HCT116 (cell line): Measurements from ENCODE around the gene KRTAP23-1. TPM values are rescaled to one million over a fixed set of nuclear protein-coding genes. Genes with fewer than 3 reads are reported as not detected.

Source experiments
- ATAC-seq: fragments of 200-7000 bp; cut with Tn5 transposase; 2 replicates; pipeline ENCODE4 v1.9.1; 2020; ENCODE audit warnings: mild to moderate bottlenecking, moderate library complexity
- BruUV-seq: library from RNA; stranded (reverse); fragments of 400-500 nt; replicated peaks from 2 replicates; lab custom pipeline; 2021; lab: Mats Ljungman, UMichigan
- CTCF ChIA-PET: fragments of 300-600 bp; sonication (Branson Sonifier 250); formaldehyde crosslinking; loops from one replicate; lab custom pipeline; 2021; ENCODE audit warnings: antibody characterized with exemption; lab: Charles Lee
- POLR2A ChIA-PET: fragments of 300-600, 350-600 bp; sonication (Branson Sonifier 250); formaldehyde crosslinking; loops from one replicate; lab custom pipeline; 2021; ENCODE audit warnings: antibody characterized with exemption; lab: Charles Lee
- RAD21 ChIA-PET, 2 experiments: fragments of 300-600 bp; sonication (Branson Sonifier 250); formaldehyde crosslinking; loops; one replicate each; lab custom pipeline; 2023; ENCODE audit warnings: low total read pairs in 2 of 2; ENCODE audit not compliant: uncharacterized antibody in 2 of 2, unreplicated experiment in 2 of 2, low non-redundant PET in 1 of 2; lab: Charles Lee
- DNase-seq: peaks from one replicate; pipeline ENCODE4 v3.0.0-alpha.2; 2010; ENCODE audit warnings: low read depth, low spot score
- H2AFZ ChIP-seq: fragments of 200-600 bp; shearing (Covaris generic), sonication (generic); 2 replicates; pipeline ENCODE4 v1.6.1; 2017; ENCODE audit warnings: low read depth, mixed run types, mixed read lengths, antibody characterized with exemption, low read length; ENCODE audit not compliant: poor library complexity, severe bottlenecking
- H3K27ac ChIP-seq: 2 replicates; pipeline ENCODE4 v1.5.1; 2012; ENCODE audit warnings: low read depth, low read length
- H3K27me3 ChIP-seq: fragments of 200-600 bp; sonication (generic); 2 replicates; pipeline ENCODE4 v1.6.1; 2016; ENCODE audit warnings: mixed run types, low read length, mixed read lengths; ENCODE audit not compliant: insufficient read depth
- H3K36me3 ChIP-seq, 2 experiments: fragments of 200-500 bp in 1 of 2; fragments of 200-600 bp in 1 of 2; sonication (Bioruptor generic) in 1 of 2; sonication (generic) in 1 of 2; 2 replicates each; pipeline versions ENCODE4 v1.5.1 to v1.6.1; 2014 to 2016; ENCODE audit warnings: low read length in 2 of 2, inconsistent platforms in 1 of 2, mixed read lengths in 1 of 2, mixed run types in 1 of 2; ENCODE audit not compliant: insufficient read depth in 2 of 2, control insufficient read depth in 1 of 2
- H3K4me1 ChIP-seq, 2 experiments: fragments of 200-600 bp in 1 of 2; sonication (generic) in 1 of 2; 2 replicates each; pipeline versions ENCODE4 v1.5.1 to v1.6.1; 2012 to 2017; ENCODE audit warnings: low read length in 2 of 2, inconsistent platforms in 1 of 2, mild to moderate bottlenecking in 1 of 2, mixed read lengths in 1 of 2, mixed run types in 1 of 2, moderate library complexity in 1 of 2; ENCODE audit not compliant: insufficient read depth in 2 of 2, control insufficient read depth in 1 of 2
- H3K4me2 ChIP-seq: fragments of 200-600 bp; sonication (generic); 2 replicates; pipeline ENCODE4 v1.6.1; 2017; ENCODE audit warnings: mixed run types, low read length, mixed read lengths
- H3K4me3 ChIP-seq, 2 experiments: fragments of 200-600 bp in 1 of 2; sonication (generic) in 1 of 2; replicated peaks in 1 of 2; 2 replicates each; pipeline ENCODE4 v1.5.1; 2011 to 2016; ENCODE audit warnings: low read length in 2 of 2, control low read depth in 1 of 2, low read depth in 1 of 2, mild to moderate bottlenecking in 1 of 2, mixed read lengths in 1 of 2, mixed run types in 1 of 2
- H3K79me2 ChIP-seq: fragments of 200-600 bp; sonication (generic); 2 replicates; pipeline ENCODE4 v1.6.1; 2017; ENCODE audit warnings: mild to moderate bottlenecking, mixed run types, low read length, moderate library complexity, mixed read lengths; ENCODE audit not compliant: insufficient read depth
- H3K9ac ChIP-seq: fragments of 200-600 bp; sonication (generic); 2 replicates; pipeline ENCODE4 v1.6.1; 2016; ENCODE audit warnings: low read length, mixed read lengths
- H3K9me2 ChIP-seq: fragments of 200-600 bp; sonication (generic), shearing (Covaris generic); 2 replicates; pipeline ENCODE4 v1.6.1; 2017; ENCODE audit warnings: mixed run types, mild to moderate bottlenecking, moderate library complexity; ENCODE audit not compliant: insufficient read depth
- H3K9me3 ChIP-seq, 2 experiments: fragments of 200-500 bp in 1 of 2; fragments of 200-600 bp in 1 of 2; sonication (Bioruptor generic) in 1 of 2; sonication (generic) in 1 of 2; 2 replicates each; pipeline ENCODE4 v1.6.1; 2014 to 2017; ENCODE audit warnings: low read length in 2 of 2, mixed read lengths in 2 of 2, inconsistent platforms in 1 of 2, low read depth in 1 of 2, mild to moderate bottlenecking in 1 of 2, mixed run types in 1 of 2, moderate library complexity in 1 of 2; ENCODE audit not compliant: control insufficient read depth in 1 of 2, insufficient read depth in 1 of 2
- H4K20me1 ChIP-seq: fragments of 200-600 bp; sonication (generic), shearing (Covaris generic); 2 replicates; pipeline ENCODE4 v1.6.1; 2017; ENCODE audit warnings: mixed run types, mild to moderate bottlenecking, moderate library complexity; ENCODE audit not compliant: insufficient read depth
- ATF3 ChIP-seq: IDR thresholded peaks from 2 replicates; pipeline ENCODE4 v1.6.1; 2012
- CBX3 ChIP-seq: IDR thresholded peaks from 2 replicates; pipeline ENCODE4 v1.6.1; 2012; ENCODE audit warnings: low read depth
- CEBPB ChIP-seq: IDR thresholded peaks from 2 replicates; pipeline ENCODE4 v1.6.1; 2012; ENCODE audit warnings: low read depth
- EGR1 ChIP-seq: IDR thresholded peaks from 2 replicates; pipeline ENCODE4 v1.6.1; 2012; ENCODE audit warnings: low read depth
- EZH2phosphoT487 ChIP-seq: fragments of 200-600 bp; IDR thresholded peaks from 2 replicates; pipeline ENCODE4 v1.6.1; 2018; ENCODE audit warnings: antibody characterized with exemption, borderline replicate concordance
- FOSL1 ChIP-seq: IDR thresholded peaks from 2 replicates; pipeline ENCODE4 v1.6.1; 2012; ENCODE audit warnings: low read depth
- JUND ChIP-seq: IDR thresholded peaks from 2 replicates; pipeline ENCODE4 v1.6.1; 2012
- MAX ChIP-seq: IDR thresholded peaks from 2 replicates; pipeline ENCODE4 v1.6.1; 2012
- POLR2A ChIP-seq: IDR thresholded peaks from 2 replicates; pipeline ENCODE4 v1.7.0; 2011; ENCODE audit warnings: borderline replicate concordance; ENCODE audit not compliant: insufficient read depth, insufficient read length; ENCODE audit errors: extremely low read depth
- POLR2AphosphoS5 ChIP-seq: IDR thresholded peaks from 2 replicates; pipeline ENCODE4 v1.6.1; 2011; ENCODE audit warnings: mild to moderate bottlenecking, low read depth, low read length, moderate library complexity
- RAD21 ChIP-seq: IDR thresholded peaks from 2 replicates; pipeline ENCODE4 v1.6.1; 2012; ENCODE audit warnings: low read depth, mild to moderate bottlenecking
- SP1 ChIP-seq: IDR thresholded peaks from 2 replicates; pipeline ENCODE4 v1.6.1; 2012; ENCODE audit warnings: low read depth
- SRF ChIP-seq: IDR thresholded peaks from 2 replicates; pipeline ENCODE4 v1.6.1; 2012; ENCODE audit warnings: low read depth
- YY1 ChIP-seq: IDR thresholded peaks from 2 replicates; pipeline ENCODE4 v1.6.1; 2011; ENCODE audit warnings: low read length, low read depth, moderate library complexity, mild to moderate bottlenecking; ENCODE audit not compliant: insufficient replicate concordance; ENCODE audit errors: extremely low read depth
- ZFX ChIP-seq: fragments of 450-650 bp; IDR thresholded peaks from 2 replicates; pipeline ENCODE4 v1.6.1; 2017
- ZNF274 ChIP-seq: fragments of 200-500 bp; sonication (Bioruptor generic); IDR thresholded peaks from 2 replicates; pipeline ENCODE4 v1.6.1; 2014; ENCODE audit warnings: mild to moderate bottlenecking, low read depth, low read length, inconsistent platforms
- intact Hi-C: fragments of 100-400 bp; cut with micrococcal nuclease; formaldehyde crosslinking; loops from 2 replicates; pipeline ENCODE4 v1.10.0; 2022
- total RNA-seq: library from RNA; stranded (reverse); gene quantifications from one replicate; pipeline ENCODE4 v1.2.1, GENCODE V29; 2021; ENCODE audit not compliant: unreplicated experiment

Gene KRTAP23-1
- total RNA-seq, 1 experiment from 2014 or later, result not detected

- ChIA-PET RAD21 (no interaction called here), POLR2A (no interaction called here), CTCF (no interaction called here)
- Histone ChIP-seq H2AFZ (no peak overlapping the region), H3K79me2 (no peaks in the 10 kb centered on the region), H3K27me3 (no peaks in the 10 kb centered on the region), H3K9me2 (no peaks in the 10 kb centered on the region), H3K4me1 (no peaks in the 10 kb centered on the region), H3K4me2 (no peak overlapping the region), H3K9me3 (peaks cover 3 to 22% of the 10 kb centered on the region in 2 experiments; a peak in 2 of 4 replicates), H3K4me3 (no peak overlapping the region), H3K36me3 (no peaks in the 10 kb centered on the region), H3K27ac (no peak overlapping the region), H3K9ac (no peak overlapping the region), H4K20me1 (no peaks in the 10 kb centered on the region)
- no TSS peak for BruUV-seq
- no peak for ATAC-seq
- no peak for TF ChIP-seq EGR1
- TF ChIP-seq FOSL1, result no peak
- no peak for TF ChIP-seq ZNF274
- TF ChIP-seq POLR2A, result no peak
- TF ChIP-seq ATF3, result no peak
- no peak for TF ChIP-seq SP1
- TF ChIP-seq EZH2phosphoT487, result no peak
- TF ChIP-seq RAD21, result no peak
- no peak for TF ChIP-seq YY1
- TF ChIP-seq JUND, result no peak
- no peak for TF ChIP-seq ZFX
- no peak for TF ChIP-seq MAX
- TF ChIP-seq CBX3, result no peak
- no peak for TF ChIP-seq POLR2AphosphoS5
- TF ChIP-seq SRF, result no peak
- no peak for TF ChIP-seq CEBPB
- no peak for DNase-seq
- intact Hi-C loops, result no loop called here
These were observed 41.5 kb downstream of the KRTAP23-1 start for GRCh38 chr21:30306884-30307283.
